MM.1S (cell line): ENCODE measurements around the gene ZNF718.
"Not testable (repeated sequence)": the region's sequence is repeated elsewhere in the genome, so short reads cannot be mapped to it uniquely, and the experiment has no call there.

Experiments
- EZH2 ChIP-seq: fragments of 300-600 bp; sonication (generic); optimal IDR thresholded peaks from 2 replicates; pipeline ENCODE3; 2017; ENCODE audit warnings: low read depth, mild to moderate bottlenecking, antibody characterized with exemption, low read length, mixed read lengths
- TF ChIP-seq, protein P1 (sequence below): fragments of 300-600 bp; sonication (generic); IDR thresholded peaks from 2 replicates; pipeline ENCODE4 v1.5.1; 2016; ENCODE audit warnings: antibody characterized with exemption, low read length, mixed read lengths

DNA sequence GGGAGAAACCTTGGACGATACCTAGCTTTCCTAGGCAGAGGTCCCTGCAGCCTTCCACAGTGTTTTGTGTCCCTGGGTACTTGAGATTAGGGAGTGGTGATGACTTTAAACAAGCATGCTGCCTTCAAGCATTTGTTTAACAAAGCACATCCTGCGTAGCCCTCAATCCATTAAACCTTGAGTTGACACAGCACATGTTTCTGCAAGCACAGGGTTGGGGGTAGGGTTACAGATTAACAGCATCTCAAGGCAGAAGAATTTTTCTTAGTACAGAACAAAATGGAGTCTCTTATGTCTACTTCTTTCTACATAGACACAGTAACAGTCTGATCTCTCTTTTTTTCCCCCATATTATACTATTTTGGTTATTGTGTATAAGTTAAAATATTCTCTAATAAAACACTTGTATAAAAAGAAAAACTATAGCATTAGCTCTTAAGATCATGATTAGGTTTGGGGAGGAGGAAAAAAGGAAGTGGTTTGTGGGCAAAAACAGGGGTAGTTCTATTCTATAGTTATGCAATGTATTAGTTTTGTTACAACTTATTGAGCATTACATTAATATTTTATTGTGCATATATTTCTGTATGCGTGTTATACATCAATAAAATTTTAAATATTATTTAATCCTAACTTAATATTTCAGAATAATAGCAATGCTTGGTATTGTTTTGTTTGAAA lies 84.3 kb downstream of the ZNF718 start:
- TF ChIP-seq, protein P1, sequence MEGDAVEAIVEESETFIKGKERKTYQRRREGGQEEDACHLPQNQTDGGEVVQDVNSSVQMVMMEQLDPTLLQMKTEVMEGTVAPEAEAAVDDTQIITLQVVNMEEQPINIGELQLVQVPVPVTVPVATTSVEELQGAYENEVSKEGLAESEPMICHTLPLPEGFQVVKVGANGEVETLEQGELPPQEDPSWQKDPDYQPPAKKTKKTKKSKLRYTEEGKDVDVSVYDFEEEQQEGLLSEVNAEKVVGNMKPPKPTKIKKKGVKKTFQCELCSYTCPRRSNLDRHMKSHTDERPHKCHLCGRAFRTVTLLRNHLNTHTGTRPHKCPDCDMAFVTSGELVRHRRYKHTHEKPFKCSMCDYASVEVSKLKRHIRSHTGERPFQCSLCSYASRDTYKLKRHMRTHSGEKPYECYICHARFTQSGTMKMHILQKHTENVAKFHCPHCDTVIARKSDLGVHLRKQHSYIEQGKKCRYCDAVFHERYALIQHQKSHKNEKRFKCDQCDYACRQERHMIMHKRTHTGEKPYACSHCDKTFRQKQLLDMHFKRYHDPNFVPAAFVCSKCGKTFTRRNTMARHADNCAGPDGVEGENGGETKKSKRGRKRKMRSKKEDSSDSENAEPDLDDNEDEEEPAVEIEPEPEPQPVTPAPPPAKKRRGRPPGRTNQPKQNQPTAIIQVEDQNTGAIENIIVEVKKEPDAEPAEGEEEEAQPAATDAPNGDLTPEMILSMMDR, result not testable (repeated sequence)
- not testable (repeated sequence) for TF ChIP-seq EZH2
